GM12865 (cell line): ENCODE data around the gene KRTAP5-3.

ENCODE experiments used
- DNase-seq: peaks from one replicate; pipeline ENCODE4 v3.0.0; 2010; ENCODE audit warnings: low read depth
- H3K4me3 ChIP-seq: 2 replicates; pipeline ENCODE4 v1.5.1; 2011; ENCODE audit warnings: mild to moderate bottlenecking, low read depth, low read length, control low read depth
- TF ChIP-seq, protein P1 (sequence below): IDR thresholded peaks from 2 replicates; pipeline ENCODE4 v1.5.1; 2011; ENCODE audit warnings: low read length, control low read depth, low read depth, inconsistent platforms; ENCODE audit not compliant: insufficient read depth; ENCODE audit errors: missing control alignments

The KRTAP5-3 gene

GRCh38 chr11:1562469-1563148 is 45.7 kb downstream of the KRTAP5-3 start:
- TF ChIP-seq, protein P1, sequence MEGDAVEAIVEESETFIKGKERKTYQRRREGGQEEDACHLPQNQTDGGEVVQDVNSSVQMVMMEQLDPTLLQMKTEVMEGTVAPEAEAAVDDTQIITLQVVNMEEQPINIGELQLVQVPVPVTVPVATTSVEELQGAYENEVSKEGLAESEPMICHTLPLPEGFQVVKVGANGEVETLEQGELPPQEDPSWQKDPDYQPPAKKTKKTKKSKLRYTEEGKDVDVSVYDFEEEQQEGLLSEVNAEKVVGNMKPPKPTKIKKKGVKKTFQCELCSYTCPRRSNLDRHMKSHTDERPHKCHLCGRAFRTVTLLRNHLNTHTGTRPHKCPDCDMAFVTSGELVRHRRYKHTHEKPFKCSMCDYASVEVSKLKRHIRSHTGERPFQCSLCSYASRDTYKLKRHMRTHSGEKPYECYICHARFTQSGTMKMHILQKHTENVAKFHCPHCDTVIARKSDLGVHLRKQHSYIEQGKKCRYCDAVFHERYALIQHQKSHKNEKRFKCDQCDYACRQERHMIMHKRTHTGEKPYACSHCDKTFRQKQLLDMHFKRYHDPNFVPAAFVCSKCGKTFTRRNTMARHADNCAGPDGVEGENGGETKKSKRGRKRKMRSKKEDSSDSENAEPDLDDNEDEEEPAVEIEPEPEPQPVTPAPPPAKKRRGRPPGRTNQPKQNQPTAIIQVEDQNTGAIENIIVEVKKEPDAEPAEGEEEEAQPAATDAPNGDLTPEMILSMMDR: no peak
- no peak for DNase-seq
- no peak overlapping the region for H3K4me3 ChIP-seq

GRCh38 chr11:1561955-1562354 is 46.3 kb downstream of the KRTAP5-3 start:
- TF ChIP-seq, protein P1: no peak
- DNase-seq: no peak
- H3K4me3 ChIP-seq: no peak overlapping the region

GRCh38 chr11:1561266-1561665 is 47.0 kb downstream of the KRTAP5-3 start:
- DNase-seq: no peak

DNA sequence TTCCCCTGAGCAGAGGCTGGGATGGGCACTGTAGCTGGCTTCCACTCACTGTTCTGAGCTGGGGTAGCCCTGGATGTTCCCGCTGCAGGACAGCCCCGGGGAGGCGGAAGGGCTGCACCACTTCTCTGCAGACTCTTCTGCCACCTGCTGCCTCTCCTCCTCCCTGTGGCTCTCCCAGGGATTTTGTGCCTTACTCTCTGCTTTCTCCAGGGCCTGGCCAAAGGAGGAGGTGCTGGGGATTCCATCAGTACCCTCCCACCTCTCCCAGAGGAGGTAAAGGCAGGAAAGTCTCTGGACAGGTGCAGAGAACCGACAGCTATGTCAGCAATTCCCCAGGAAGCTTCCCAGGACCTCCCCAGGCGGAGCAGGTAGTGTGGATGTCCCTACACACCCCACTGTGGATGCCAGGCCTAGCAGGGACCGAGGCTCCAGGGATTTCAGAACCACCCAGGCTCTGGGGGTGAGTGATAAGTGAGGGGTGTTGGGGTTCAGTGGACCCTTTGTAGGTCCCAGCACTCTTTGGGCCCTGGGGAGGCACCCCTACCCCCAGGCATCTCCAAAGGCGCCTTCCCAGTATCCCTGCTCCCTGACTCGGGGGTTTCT is 47.5 kb downstream of the KRTAP5-3 start:
- TF ChIP-seq, protein P1: no peak
- DNase-seq: no peak
- H3K4me3 ChIP-seq: no peak overlapping the region

More at GRCh38 chr11:1561266-1561665, 47.0 kb downstream of the KRTAP5-3 start:
- TF ChIP-seq, protein P1: no peak
- H3K4me3 ChIP-seq: no peak overlapping the region

GRCh38 chr11:1560002-1560648 is 48.1 kb downstream of the KRTAP5-3 start:
- H3K4me3 ChIP-seq: no peak overlapping the region
- DNase-seq: no peak
- TF ChIP-seq, protein P1: no peak

DNA sequence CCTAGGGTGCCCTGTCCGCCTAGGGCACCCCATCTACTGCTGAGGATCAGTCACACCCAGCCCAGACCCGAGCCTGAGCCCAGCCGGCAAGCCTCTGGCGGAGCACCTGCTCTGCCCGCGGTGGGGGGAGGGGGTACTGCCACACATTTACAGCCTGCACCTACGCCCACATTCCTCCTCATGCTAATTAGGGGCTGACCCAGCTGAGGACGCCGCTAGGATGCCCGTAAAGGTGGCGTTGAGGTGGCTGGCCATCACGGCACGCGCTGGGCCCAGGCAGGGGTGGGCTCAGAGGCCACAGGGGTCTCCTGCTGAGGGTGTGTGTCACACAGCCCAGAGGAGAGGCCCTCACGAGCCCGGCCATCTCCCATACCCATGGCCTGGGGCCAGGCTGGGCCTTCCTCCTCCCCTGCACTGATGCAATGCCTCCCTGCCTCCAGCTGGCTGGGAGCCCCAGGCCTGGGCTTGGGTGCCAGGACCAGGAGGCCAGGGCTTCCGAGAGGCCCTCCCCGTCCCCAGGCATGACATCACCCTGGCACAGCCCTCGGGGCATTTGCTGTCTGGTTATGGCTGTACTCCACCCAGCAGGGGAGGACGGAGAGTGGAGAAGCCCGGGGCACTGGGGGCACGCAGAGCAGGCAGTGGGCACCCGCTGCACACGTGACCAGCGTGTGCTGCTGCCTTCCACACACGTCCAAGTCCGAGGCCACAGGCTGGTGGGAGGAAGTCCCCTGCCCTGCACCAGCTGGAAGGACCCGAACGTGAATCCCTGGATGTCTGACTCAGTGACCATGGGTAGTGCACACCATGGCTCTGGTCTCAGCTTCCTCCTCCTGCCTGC is 48.9 kb downstream of the KRTAP5-3 start:
- TF ChIP-seq, protein P1: no peak
- DNase-seq: no peak
- no peak overlapping the region for H3K4me3 ChIP-seq
